Osteoblast (primary cell): ENCODE results near the gene PAK2. TPM values are rescaled to one million over a fixed set of nuclear protein-coding genes. Genes with fewer than 3 reads are reported as not detected.

Experiments used
- DNase-seq: peaks from one replicate; pipeline ENCODE4 v3.0.0; 2011; ENCODE audit warnings: low spot score, mixed read lengths; ENCODE audit not compliant: insufficient read length; ENCODE audit errors: missing footprints
- H2AFZ ChIP-seq: 2 replicates; pipeline ENCODE4 v1.6.0; 2011; ENCODE audit warnings: mild to moderate bottlenecking, low read length
- H3K27ac ChIP-seq: 2 replicates; pipeline ENCODE4 v1.5.1; 2011; ENCODE audit warnings: mild to moderate bottlenecking, low read depth, low read length, moderate library complexity
- H3K27me3 ChIP-seq: 2 replicates; pipeline ENCODE4 v1.6.0; 2012; ENCODE audit warnings: mild to moderate bottlenecking, control low read depth, inconsistent platforms, low read length, moderate library complexity; ENCODE audit not compliant: insufficient read depth
- H3K36me3 ChIP-seq: 2 replicates; pipeline ENCODE4 v1.5.1; 2011; ENCODE audit warnings: mild to moderate bottlenecking, low read length, control low read depth, moderate library complexity; ENCODE audit not compliant: insufficient read depth
- H3K4me1 ChIP-seq: 2 replicates; pipeline ENCODE4 v1.5.1; 2011; ENCODE audit warnings: mild to moderate bottlenecking, low read length, control low read depth, moderate library complexity; ENCODE audit not compliant: insufficient read depth
- H3K4me2 ChIP-seq: 2 replicates; pipeline ENCODE4 v1.6.0; 2011; ENCODE audit warnings: mild to moderate bottlenecking, low read length; ENCODE audit not compliant: insufficient read depth
- H3K4me3 ChIP-seq: fragments of 200-600 bp; sonication (generic); 3 replicates; pipeline ENCODE4 v1.5.1; 2012; ENCODE audit warnings: mild to moderate bottlenecking, low read length, inconsistent platforms; ENCODE audit not compliant: insufficient read depth
- H3K79me2 ChIP-seq: 2 replicates; pipeline ENCODE4 v1.6.0; 2012; ENCODE audit warnings: mild to moderate bottlenecking, low read length, control low read depth, inconsistent platforms; ENCODE audit not compliant: insufficient read depth
- H3K9me3 ChIP-seq: 2 replicates; pipeline ENCODE4 v1.5.1; 2011; ENCODE audit warnings: low read depth, low read length, control low read depth
- H4K20me1 ChIP-seq: 2 replicates; pipeline ENCODE4 v1.6.0; 2012; ENCODE audit warnings: mild to moderate bottlenecking, low read length, control low read depth; ENCODE audit not compliant: insufficient read depth
- total RNA-seq: library from RNA; depleted of rRNA; stranded (reverse); fragments of >200 nt; gene quantifications from 2 replicates; pipeline ENCODE4 v1.2.3, GENCODE V29; 2012
- TF ChIP-seq, protein P1 (sequence below): IDR thresholded peaks from 2 replicates; pipeline ENCODE4 v1.5.1; 2011; ENCODE audit warnings: mild to moderate bottlenecking, low read depth, low read length, moderate library complexity; ENCODE audit errors: extremely low read depth

Gene PAK2
- total RNA-seq, 1 donor = 36.6 TPM

DNA sequence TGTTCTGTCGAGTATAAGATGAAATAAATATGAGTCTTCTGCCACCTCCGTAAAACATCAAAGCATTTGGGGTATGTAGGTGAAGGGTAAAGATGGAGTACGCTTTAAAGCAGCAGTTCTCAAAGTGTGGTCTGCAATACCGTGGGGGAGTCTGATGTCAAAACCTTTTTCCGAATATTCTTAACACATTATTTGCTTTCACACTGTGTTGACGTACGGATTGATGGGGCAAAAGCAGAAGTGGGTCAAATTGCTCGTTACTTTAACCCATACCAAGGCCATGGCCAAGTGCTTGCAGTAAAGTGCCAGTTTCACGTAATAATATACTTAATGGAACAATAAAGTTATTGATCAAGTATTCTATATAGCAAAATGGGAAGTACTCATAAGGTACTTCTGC is 36.3 kb downstream of the PAK2 start:
- Histone ChIP-seq H3K79me2 (peaks cover 91% of the 10 kb centered on the region), H2AFZ (no peak overlapping the region), H4K20me1 (peaks cover 55% of the 10 kb centered on the region), H3K4me3 (no peak overlapping the region), H3K4me2 (no peak overlapping the region), H3K36me3 (peaks cover 8% of the 10 kb centered on the region), H3K27ac (no peak overlapping the region), H3K9me3 (no peaks in the 10 kb centered on the region), H3K4me1 (peaks cover 33% of the 10 kb centered on the region), H3K27me3 (no peaks in the 10 kb centered on the region)
- DNase-seq = no peak
- TF ChIP-seq, protein P1, sequence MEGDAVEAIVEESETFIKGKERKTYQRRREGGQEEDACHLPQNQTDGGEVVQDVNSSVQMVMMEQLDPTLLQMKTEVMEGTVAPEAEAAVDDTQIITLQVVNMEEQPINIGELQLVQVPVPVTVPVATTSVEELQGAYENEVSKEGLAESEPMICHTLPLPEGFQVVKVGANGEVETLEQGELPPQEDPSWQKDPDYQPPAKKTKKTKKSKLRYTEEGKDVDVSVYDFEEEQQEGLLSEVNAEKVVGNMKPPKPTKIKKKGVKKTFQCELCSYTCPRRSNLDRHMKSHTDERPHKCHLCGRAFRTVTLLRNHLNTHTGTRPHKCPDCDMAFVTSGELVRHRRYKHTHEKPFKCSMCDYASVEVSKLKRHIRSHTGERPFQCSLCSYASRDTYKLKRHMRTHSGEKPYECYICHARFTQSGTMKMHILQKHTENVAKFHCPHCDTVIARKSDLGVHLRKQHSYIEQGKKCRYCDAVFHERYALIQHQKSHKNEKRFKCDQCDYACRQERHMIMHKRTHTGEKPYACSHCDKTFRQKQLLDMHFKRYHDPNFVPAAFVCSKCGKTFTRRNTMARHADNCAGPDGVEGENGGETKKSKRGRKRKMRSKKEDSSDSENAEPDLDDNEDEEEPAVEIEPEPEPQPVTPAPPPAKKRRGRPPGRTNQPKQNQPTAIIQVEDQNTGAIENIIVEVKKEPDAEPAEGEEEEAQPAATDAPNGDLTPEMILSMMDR = no peak

DNA sequence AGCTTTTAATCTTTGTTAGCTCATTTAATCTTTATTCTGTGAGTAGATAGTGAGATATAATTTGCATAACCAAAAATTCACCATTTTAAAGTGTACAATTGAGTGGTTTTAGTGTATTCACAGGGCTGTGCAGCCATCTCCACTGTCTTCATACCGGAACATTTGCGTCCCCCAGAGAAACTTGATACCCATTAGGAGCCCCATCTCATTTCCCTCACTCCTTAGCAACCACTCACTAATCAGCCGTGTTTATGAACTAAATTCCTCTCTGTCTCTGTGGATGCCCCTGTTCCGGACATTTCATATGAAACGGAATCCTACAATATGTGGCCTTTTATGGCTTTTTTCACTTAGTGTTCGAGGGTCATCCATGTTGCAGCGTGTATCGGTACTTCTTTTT is 38.2 kb downstream of the PAK2 start:
- Histone ChIP-seq H3K36me3 (peaks cover 8% of the 10 kb centered on the region), H3K9me3 (no peaks in the 10 kb centered on the region), H3K4me2 (no peak overlapping the region), H3K4me1 (peaks cover 26% of the 10 kb centered on the region), H3K27me3 (no peaks in the 10 kb centered on the region), H4K20me1 (peaks cover 54% of the 10 kb centered on the region), H3K27ac (no peak overlapping the region), H3K79me2 (peaks cover 91% of the 10 kb centered on the region), H3K4me3 (no peak overlapping the region), H2AFZ (no peak overlapping the region)
- TF ChIP-seq, protein P1 = no peak
- no peak for DNase-seq

DNA sequence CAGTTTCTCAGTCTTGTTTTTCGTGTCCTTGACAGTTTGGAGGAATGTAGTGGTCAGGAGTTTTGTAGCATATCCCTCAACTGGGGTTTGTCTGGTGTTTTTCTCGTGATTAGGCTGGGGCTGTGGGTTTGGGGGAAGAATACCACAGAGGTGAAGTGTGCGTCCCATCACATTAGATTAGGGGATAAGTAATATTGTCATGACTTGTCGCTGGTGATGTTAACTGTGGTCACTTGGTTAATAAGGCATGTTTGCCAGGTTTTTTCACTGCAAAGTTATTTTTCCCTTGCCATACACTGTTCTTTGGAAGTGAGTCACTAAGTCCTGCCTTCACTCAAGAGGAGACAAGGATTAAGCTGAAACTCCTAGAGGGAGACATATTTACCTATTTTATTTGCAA is 39.1 kb downstream of the PAK2 start:
- no peaks in the 10 kb centered on the region for H3K27me3 ChIP-seq
- H3K9me3 ChIP-seq = no peaks in the 10 kb centered on the region
- H3K27ac ChIP-seq = peak overlapping the region; percentile 67
- H3K4me2 ChIP-seq = peak overlapping the region; percentile 47
- DNase-seq = peak; percentile 57
- TF ChIP-seq, protein P1 = no peak
- H3K4me1 ChIP-seq = peaks cover 25% of the 10 kb centered on the region
- peaks cover 57% of the 10 kb centered on the region for H4K20me1 ChIP-seq
- H3K36me3 ChIP-seq = peaks cover 16% of the 10 kb centered on the region
- peak overlapping the region; percentile 17 for H3K4me3 ChIP-seq
- H3K79me2 ChIP-seq = peaks cover 91% of the 10 kb centered on the region
- H2AFZ ChIP-seq = no peak overlapping the region

DNA sequence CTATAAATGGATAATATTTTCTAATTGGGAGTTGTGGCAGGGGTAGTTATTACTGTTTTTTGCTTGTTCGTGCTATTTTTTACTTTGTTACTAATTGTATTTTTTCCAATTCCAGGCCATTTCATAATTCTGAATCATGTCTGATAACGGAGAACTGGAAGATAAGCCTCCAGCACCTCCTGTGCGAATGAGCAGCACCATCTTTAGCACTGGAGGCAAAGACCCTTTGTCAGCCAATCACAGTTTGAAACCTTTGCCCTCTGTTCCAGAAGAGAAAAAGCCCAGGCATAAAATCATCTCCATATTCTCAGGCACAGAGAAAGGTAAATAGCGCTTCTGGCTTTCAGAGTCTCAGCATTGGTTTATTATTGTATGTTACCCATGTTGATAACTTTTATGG is 42.9 kb downstream of the PAK2 start:
- H3K27me3 ChIP-seq = no peaks in the 10 kb centered on the region
- H3K4me1 ChIP-seq = peaks cover 14% of the 10 kb centered on the region
- H3K4me2 ChIP-seq = no peak overlapping the region
- no peak overlapping the region for H3K27ac ChIP-seq
- H3K79me2 ChIP-seq = peaks cover 86% of the 10 kb centered on the region
- no peak for DNase-seq
- TF ChIP-seq, protein P1 = no peak
- H3K36me3 ChIP-seq = peaks cover 16% of the 10 kb centered on the region
- H3K9me3 ChIP-seq = no peaks in the 10 kb centered on the region
- H2AFZ ChIP-seq = no peak overlapping the region
- H4K20me1 ChIP-seq = peaks cover 43% of the 10 kb centered on the region
- H3K4me3 ChIP-seq = no peak overlapping the region
